K562 (cell line): Measurements from ENCODE around the gene KCP.

Experiments
- BDP1 ChIP-seq: IDR thresholded peaks from 3 replicates; pipeline ENCODE4 v1.6.1; 2011; ENCODE audit not compliant: insufficient read length, insufficient read depth
- HNRNPK ChIP-seq: fragments of 200-400 bp; formaldehyde crosslinking; IDR thresholded peaks from one replicate; pipeline ENCODE4 v1.6.1; 2018; ENCODE audit warnings: mild to moderate bottlenecking, low read depth, low read length; ENCODE audit not compliant: poor library complexity, severe bottlenecking
- IFI16 ChIP-seq: fragments of 250-450 bp; sonication (Bioruptor Pico); IDR thresholded peaks from 2 replicates; pipeline ENCODE4 v2.1.2; 2022; ENCODE audit warnings: mild to moderate bottlenecking, inconsistent platforms
- MECOM ChIP-seq: fragments of 250-450 bp; sonication (Bioruptor Pico); IDR thresholded peaks from 2 replicates; pipeline ENCODE4 v1.8.0; 2022; ENCODE audit warnings: inconsistent platforms
- MTF1 ChIP-seq: fragments of 250-450 bp; sonication (Bioruptor Pico); IDR thresholded peaks from 2 replicates; pipeline ENCODE4 v1.9.0; 2021; ENCODE audit warnings: moderate library complexity, mild to moderate bottlenecking, inconsistent platforms, borderline replicate concordance
- POLR2AphosphoS2 ChIP-seq: IDR thresholded peaks from 2 replicates; pipeline ENCODE4 v1.6.1; 2012; ENCODE audit warnings: low read length, improper control_type of control experiment
- TAF1 ChIP-seq: IDR thresholded peaks from 2 replicates; pipeline ENCODE4 v1.6.1; 2011; ENCODE audit warnings: mild to moderate bottlenecking, low read length, moderate library complexity; ENCODE audit not compliant: insufficient read depth, control insufficient read depth, severe bottlenecking; ENCODE audit errors: extremely low read depth
- XRCC5 ChIP-seq: fragments of 200-400 bp; formaldehyde crosslinking; IDR thresholded peaks from 2 replicates; pipeline ENCODE4 v1.6.1; 2017; ENCODE audit warnings: low read depth, mild to moderate bottlenecking, low read length
- ZFX ChIP-seq: sonication (generic); formaldehyde crosslinking; IDR thresholded peaks from 2 replicates; pipeline ENCODE4 v1.8.0; 2022; ENCODE audit warnings: mild to moderate bottlenecking, missing genetic modification reagents, moderate library complexity
- ZNF232 ChIP-seq: sonication (generic); formaldehyde crosslinking; IDR thresholded peaks from 2 replicates; pipeline ENCODE4 v1.8.0; 2022; ENCODE audit warnings: mild to moderate bottlenecking, missing genetic modification reagents
- ZNF239 ChIP-seq: fragments of 250-450 bp; sonication (Bioruptor Pico); IDR thresholded peaks from 2 replicates; pipeline ENCODE4 v1.4.0; 2020; ENCODE audit warnings: mild to moderate bottlenecking
- ZNF253 ChIP-seq: fragments of 250-450 bp; sonication (Bioruptor Pico); conservative IDR thresholded peaks from 2 replicates; pipeline ENCODE4 v1.6.1; 2021; ENCODE audit warnings: mild to moderate bottlenecking
- TF ChIP-seq, protein P1 (sequence below), 3 experiments: IDR thresholded peaks in 2 of 3; conservative IDR thresholded peaks in 1 of 3; 2 replicates each; pipeline ENCODE4 v1.5.1; 2011 to 2012; ENCODE audit warnings: low read length in 3 of 3, mild to moderate bottlenecking in 3 of 3, control low read depth in 2 of 3, improper control_type of control experiment in 1 of 3, inconsistent platforms in 1 of 3, low read depth in 1 of 3, mixed read lengths in 1 of 3, moderate library complexity in 1 of 3; ENCODE audit not compliant: insufficient read depth in 2 of 3
- TF ChIP-seq, protein P2 (sequence below): sonication (generic); formaldehyde crosslinking; IDR thresholded peaks from 2 replicates; pipeline ENCODE4 v1.8.0; 2023; ENCODE audit warnings: mild to moderate bottlenecking, missing genetic modification reagents

DNA sequence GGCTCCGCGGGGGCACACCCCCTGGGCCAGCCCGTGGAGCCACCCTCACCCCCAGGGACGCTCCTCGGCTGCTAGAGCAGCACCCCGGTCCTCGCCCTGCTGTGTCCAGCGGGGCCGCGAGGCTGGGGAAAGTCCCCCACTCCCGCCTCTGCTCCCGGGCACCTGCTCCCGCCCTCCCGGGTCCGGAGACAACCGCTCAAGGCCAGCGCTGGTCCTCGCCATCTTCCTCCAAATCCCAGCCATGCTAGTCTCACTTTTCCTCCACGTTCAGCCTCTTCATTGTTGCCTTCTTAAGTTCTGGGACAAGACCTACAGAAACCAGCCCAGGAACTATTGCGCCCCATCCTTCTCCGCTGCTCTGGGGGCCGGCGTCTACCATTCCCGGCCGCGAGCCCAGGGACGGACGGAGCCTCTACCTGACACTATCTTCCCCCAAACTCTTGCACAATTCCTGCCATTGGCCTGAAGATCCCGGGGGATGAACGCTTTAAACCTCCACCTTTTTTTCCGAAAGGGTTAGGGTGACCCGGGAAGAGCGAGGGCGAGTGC is 4.8 kb upstream of the KCP start:
- no peak for TF ChIP-seq IFI16 (CRISPR knock-in tag)
- TF ChIP-seq HNRNPK, result no peak
- TF ChIP-seq ZNF232 (CRISPR knock-in tag), result no peak
- no peak for TF ChIP-seq XRCC5
- TF ChIP-seq MTF1 (CRISPR knock-in tag), result no peak
- TF ChIP-seq, protein P1, sequence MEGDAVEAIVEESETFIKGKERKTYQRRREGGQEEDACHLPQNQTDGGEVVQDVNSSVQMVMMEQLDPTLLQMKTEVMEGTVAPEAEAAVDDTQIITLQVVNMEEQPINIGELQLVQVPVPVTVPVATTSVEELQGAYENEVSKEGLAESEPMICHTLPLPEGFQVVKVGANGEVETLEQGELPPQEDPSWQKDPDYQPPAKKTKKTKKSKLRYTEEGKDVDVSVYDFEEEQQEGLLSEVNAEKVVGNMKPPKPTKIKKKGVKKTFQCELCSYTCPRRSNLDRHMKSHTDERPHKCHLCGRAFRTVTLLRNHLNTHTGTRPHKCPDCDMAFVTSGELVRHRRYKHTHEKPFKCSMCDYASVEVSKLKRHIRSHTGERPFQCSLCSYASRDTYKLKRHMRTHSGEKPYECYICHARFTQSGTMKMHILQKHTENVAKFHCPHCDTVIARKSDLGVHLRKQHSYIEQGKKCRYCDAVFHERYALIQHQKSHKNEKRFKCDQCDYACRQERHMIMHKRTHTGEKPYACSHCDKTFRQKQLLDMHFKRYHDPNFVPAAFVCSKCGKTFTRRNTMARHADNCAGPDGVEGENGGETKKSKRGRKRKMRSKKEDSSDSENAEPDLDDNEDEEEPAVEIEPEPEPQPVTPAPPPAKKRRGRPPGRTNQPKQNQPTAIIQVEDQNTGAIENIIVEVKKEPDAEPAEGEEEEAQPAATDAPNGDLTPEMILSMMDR (IDR thresholded peaks at IDR 0.05 in 2 of 3, conservative IDR thresholded peaks at IDR 0.05 in 1 of 3; ENCODE audit: insufficient read depth in 2 of 3, low read depth in 1 of 3, low read length in 3 of 3), result no peak
- no peak for TF ChIP-seq ZNF253 (CRISPR knock-in tag)
- no peak for TF ChIP-seq ZNF239
- TF ChIP-seq MECOM (CRISPR knock-in tag), result no peak
- TF ChIP-seq, protein P2, sequence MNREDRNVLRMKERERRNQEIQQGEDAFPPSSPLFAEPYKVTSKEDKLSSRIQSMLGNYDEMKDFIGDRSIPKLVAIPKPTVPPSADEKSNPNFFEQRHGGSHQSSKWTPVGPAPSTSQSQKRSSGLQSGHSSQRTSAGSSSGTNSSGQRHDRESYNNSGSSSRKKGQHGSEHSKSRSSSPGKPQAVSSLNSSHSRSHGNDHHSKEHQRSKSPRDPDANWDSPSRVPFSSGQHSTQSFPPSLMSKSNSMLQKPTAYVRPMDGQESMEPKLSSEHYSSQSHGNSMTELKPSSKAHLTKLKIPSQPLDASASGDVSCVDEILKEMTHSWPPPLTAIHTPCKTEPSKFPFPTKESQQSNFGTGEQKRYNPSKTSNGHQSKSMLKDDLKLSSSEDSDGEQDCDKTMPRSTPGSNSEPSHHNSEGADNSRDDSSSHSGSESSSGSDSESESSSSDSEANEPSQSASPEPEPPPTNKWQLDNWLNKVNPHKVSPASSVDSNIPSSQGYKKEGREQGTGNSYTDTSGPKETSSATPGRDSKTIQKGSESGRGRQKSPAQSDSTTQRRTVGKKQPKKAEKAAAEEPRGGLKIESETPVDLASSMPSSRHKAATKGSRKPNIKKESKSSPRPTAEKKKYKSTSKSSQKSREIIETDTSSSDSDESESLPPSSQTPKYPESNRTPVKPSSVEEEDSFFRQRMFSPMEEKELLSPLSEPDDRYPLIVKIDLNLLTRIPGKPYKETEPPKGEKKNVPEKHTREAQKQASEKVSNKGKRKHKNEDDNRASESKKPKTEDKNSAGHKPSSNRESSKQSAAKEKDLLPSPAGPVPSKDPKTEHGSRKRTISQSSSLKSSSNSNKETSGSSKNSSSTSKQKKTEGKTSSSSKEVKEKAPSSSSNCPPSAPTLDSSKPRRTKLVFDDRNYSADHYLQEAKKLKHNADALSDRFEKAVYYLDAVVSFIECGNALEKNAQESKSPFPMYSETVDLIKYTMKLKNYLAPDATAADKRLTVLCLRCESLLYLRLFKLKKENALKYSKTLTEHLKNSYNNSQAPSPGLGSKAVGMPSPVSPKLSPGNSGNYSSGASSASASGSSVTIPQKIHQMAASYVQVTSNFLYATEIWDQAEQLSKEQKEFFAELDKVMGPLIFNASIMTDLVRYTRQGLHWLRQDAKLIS (CRISPR knock-in tag), result no peak
- no peak for TF ChIP-seq BDP1
- TF ChIP-seq ZFX, result no peak
- TF ChIP-seq POLR2AphosphoS2, result no peak
- no peak for TF ChIP-seq TAF1
